Calu3 (cell line): ENCODE data around the gene DOCK8. TPM values are rescaled to one million over a fixed set of nuclear protein-coding genes. Genes with fewer than 3 reads are reported as not detected.

ENCODE experiments used
- BruUV-seq: library from RNA; stranded (reverse); fragments of 400-500 nt; replicated peaks from 2 replicates; lab custom pipeline; 2021; lab: Mats Ljungman, UMichigan
- CTCF ChIA-PET: fragments of 300-600 bp; sonication (Branson Sonifier 250); formaldehyde crosslinking; loops from one replicate; lab custom pipeline; 2022; ENCODE audit warnings: antibody characterized with exemption; lab: Charles Lee
- DNase-seq: peaks from one replicate; pipeline ENCODE4 v3.0.0; 2022
- H3K27ac Mint-ChIP-seq: one replicate; pipeline ENCODE4 v1.8.0; 2022; ENCODE audit warnings: mixed read lengths; ENCODE audit not compliant: unreplicated experiment
- H3K27me3 Mint-ChIP-seq: one replicate; pipeline ENCODE4 v1.8.0; 2022; ENCODE audit warnings: mixed read lengths; ENCODE audit not compliant: unreplicated experiment
- H3K36me3 Mint-ChIP-seq: one replicate; pipeline ENCODE4 v1.8.0; 2022; ENCODE audit warnings: mild to moderate bottlenecking, moderate library complexity, mixed read lengths; ENCODE audit not compliant: insufficient read depth, unreplicated experiment
- H3K4me1 Mint-ChIP-seq: one replicate; pipeline ENCODE4 v1.8.0; 2022; ENCODE audit warnings: mild to moderate bottlenecking, low read depth, mixed read lengths; ENCODE audit not compliant: unreplicated experiment
- H3K4me3 Mint-ChIP-seq: one replicate; pipeline ENCODE4 v1.8.0; 2022; ENCODE audit warnings: mild to moderate bottlenecking, low read depth, moderate library complexity, mixed read lengths; ENCODE audit not compliant: unreplicated experiment
- H3K9me3 Mint-ChIP-seq: one replicate; pipeline ENCODE4 v1.8.0; 2022; ENCODE audit warnings: low read depth, mixed read lengths; ENCODE audit not compliant: unreplicated experiment
- CTCF ChIP-seq: fragments of 200-600 bp; IDR thresholded peaks from one replicate; pipeline ENCODE4 v1.8.0; 2022; ENCODE audit warnings: antibody characterized with exemption; ENCODE audit not compliant: unreplicated experiment
- intact Hi-C: fragments of 100-400 bp; cut with micrococcal nuclease; formaldehyde crosslinking; loops from one replicate; pipeline ENCODE4 v1.10.0; 2022; ENCODE audit not compliant: unreplicated experiment
- total RNA-seq: library from RNA; stranded (reverse); gene quantifications from 2 replicates; pipeline ENCODE4 v1.2.3, GENCODE V29; 2022

Gene DOCK8
- total RNA-seq, 1 experiment from 2014 or later: 0.50 TPM

GRCh38 chr9:306907-307306 is 92.2 kb downstream of the DOCK8 start:
- H3K4me3 Mint-ChIP-seq: no peak overlapping the region
- no peaks in the 10 kb centered on the region for H3K9me3 Mint-ChIP-seq
- no peaks in the 10 kb centered on the region for H3K36me3 Mint-ChIP-seq
- CTCF ChIA-PET: no interaction called here
- no peaks in the 10 kb centered on the region for H3K4me1 Mint-ChIP-seq
- no peak for TF ChIP-seq CTCF
- no peaks in the 10 kb centered on the region for H3K27me3 Mint-ChIP-seq
- intact Hi-C loops: no loop called here
- DNase-seq: no peak
- no peak overlapping the region for H3K27ac Mint-ChIP-seq
- BruUV-seq: no TSS peak

- intact Hi-C loops: no loop called here
- TF ChIP-seq CTCF: no peak
- DNase-seq: no peak
- CTCF ChIA-PET: no interaction called here
- no peaks in the 10 kb centered on the region for H3K36me3 Mint-ChIP-seq
- no peaks in the 10 kb centered on the region for H3K27me3 Mint-ChIP-seq
- H3K27ac Mint-ChIP-seq: no peak overlapping the region
- no peak overlapping the region for H3K4me3 Mint-ChIP-seq
- no peaks in the 10 kb centered on the region for H3K4me1 Mint-ChIP-seq
- H3K9me3 Mint-ChIP-seq: no peaks in the 10 kb centered on the region
- BruUV-seq: no TSS peak
Measured at GRCh38 chr9:311841-312240, 97.2 kb downstream of the DOCK8 start.

DNA sequence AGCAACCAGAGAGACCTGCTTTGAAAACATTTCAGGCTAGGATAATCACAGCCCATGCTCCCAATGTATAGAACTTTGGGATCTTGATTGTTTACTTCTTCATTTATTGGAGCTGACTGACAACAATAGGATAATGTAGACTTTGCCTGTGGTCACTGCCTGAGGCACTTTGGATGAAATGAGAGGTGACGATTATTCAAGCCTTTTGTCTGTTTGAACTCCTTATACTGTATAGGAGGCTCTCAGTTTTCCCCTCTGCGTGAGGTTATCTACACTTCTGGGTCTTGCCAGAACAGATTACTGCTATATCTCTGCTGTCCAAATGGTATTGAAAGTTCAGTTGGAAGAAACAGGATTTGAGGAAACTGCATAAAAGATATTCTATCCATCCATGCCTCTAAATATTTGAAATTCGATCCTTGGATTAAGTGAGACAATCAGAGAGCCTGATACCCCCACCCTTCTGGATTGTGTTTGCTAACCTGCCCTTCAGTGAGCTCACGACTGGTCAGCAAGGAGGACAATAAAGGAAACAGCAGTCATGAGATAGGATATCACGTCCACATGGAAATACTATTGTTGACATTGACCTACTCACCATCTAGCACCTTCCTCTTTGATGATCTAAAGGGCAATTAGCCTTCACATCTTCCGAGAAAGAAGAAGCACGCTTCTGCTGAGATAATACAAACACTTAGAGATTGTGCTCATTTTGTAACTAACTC is 98.1 kb downstream of the DOCK8 start:
- no peak for TF ChIP-seq CTCF
- Mint-ChIP-seq H3K27me3 (no peaks in the 10 kb centered on the region), H3K4me3 (no peak overlapping the region), H3K9me3 (no peaks in the 10 kb centered on the region), H3K27ac (no peak overlapping the region), H3K36me3 (no peaks in the 10 kb centered on the region), H3K4me1 (no peaks in the 10 kb centered on the region)
- no TSS peak for BruUV-seq
- DNase-seq: no peak
- CTCF ChIA-PET: no interaction called here
- intact Hi-C loops: no loop called here

- intact Hi-C loops: no loop called here
- TF ChIP-seq CTCF: no peak
- no peaks in the 10 kb centered on the region for H3K4me1 Mint-ChIP-seq
- BruUV-seq: no TSS peak
- CTCF ChIA-PET: no interaction called here
- no peaks in the 10 kb centered on the region for H3K9me3 Mint-ChIP-seq
- no peaks in the 10 kb centered on the region for H3K36me3 Mint-ChIP-seq
- no peak overlapping the region for H3K27ac Mint-ChIP-seq
- no peak overlapping the region for H3K4me3 Mint-ChIP-seq
- H3K27me3 Mint-ChIP-seq: no peaks in the 10 kb centered on the region
- DNase-seq: no peak
Measured at GRCh38 chr9:316382-316965, 101.8 kb downstream of the DOCK8 start.
